Cortex of kidney (tissue), 1 donor: ENCODE results near the gene FAAP100.
"Not testable (repeated sequence)": the region's sequence is repeated elsewhere in the genome, so short reads cannot be mapped to it uniquely, and the experiment has no call there.

Source experiments
- DNase-seq: peaks from one replicate; lab custom pipeline; 2025; lab: John Stamatoyannopoulos, UW

FAAP100 gene

DNA sequence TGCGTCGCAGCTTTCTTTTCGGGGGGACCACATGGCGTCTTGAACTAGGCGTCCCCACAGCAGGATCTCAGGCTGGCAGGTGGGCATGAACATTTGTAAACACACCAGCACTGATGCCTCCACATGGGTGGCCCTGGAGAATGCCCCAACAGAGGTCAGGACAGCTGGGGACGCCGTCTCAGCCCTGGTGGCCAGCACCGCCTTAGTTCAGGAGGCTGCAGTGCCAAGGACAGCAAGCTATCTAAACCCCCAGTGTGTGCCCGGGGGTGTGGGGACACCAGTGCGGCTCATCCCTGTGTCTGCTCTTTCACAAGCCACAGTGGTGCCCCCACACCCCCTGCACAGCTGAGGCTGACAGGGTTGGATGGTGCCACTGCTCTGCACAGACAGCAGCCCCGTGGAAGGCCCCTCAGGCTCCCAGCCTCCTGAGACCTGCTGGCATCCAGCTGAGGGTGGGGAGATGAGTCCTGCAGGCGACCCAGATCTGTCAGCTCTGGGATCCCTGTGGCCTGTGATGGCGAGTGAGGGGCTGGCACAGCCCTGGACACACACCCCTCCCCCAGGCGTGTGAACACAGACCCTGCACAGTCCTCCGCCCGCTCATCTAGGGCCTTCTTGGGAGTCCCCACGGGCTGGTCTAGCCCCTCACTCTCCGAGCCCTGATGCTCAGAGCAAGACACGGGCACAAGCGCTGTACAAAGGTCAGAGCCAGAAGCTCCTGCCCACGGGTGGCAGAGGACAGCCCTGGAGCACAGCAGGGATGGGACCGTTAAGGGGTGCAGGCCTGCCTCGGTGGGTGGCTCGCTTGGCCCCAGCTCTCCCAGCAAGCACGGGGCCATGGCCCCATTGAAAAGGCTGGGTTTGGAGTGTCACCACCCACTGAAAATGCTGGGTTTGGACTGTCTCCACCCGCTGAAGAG lies 13.2 kb downstream of the FAAP100 start:
- DNase-seq: no peak

DNA sequence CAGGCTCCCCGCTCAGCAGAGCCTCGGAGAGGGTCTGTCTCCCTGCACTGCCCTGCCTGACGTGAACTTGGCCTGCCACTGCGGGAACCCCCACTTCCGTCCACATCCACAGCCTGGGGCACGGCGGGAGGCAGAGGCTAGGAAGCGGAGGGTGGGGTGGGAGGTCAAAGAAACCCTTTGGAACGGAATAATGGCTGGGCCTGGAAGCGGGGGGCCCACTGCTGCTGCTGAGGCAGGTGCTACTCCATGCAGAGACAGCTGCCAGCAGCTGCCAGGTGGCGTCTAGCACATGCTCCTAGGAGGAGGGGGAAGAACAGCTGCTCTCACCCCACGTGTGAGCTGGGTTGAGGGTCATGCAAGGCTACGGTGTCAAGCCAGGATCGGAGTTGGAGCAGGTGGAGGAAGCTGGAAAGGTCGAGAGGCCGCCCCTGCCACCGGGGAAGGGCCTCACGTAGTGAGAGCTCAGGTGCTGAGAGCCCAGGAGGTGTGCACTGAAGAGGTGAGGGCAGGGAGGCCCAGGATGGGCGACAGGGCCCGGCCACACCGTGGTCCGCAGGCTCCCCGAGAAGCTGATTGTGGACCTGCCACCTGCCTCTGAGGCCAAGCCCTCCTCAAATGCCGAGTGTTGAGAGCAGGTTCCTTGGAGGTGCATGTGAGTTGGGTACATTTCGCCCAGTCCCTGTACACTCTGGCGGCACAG lies 14.1 kb downstream of the FAAP100 start:
- DNase-seq: no peak

DNA sequence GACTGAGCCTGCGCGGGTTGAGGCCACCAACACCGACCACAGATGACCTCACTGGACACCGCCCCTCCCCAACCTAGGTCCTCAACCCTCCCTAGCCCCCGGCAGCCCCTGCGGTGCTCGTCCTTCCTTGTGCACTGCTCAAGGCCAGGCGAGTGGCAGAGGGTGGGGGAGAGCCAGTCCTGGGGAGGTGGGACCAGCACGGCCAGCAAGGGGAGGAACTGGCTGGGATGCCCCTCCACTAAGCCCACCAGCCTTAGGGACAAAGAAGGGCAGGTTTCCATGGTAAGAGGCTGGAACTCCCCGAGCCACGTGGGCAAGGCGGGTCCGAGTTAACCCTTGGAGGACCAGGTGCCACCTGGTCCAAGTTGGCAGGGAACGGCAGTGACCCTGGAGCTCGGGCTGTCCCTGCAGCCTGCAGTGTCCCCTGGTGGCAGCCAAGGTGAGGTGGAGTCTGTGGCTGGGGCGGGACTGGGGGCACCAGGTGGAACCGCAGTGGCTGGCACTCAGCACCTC lies 14.8 kb downstream of the FAAP100 start:
- no peak for DNase-seq

DNA sequence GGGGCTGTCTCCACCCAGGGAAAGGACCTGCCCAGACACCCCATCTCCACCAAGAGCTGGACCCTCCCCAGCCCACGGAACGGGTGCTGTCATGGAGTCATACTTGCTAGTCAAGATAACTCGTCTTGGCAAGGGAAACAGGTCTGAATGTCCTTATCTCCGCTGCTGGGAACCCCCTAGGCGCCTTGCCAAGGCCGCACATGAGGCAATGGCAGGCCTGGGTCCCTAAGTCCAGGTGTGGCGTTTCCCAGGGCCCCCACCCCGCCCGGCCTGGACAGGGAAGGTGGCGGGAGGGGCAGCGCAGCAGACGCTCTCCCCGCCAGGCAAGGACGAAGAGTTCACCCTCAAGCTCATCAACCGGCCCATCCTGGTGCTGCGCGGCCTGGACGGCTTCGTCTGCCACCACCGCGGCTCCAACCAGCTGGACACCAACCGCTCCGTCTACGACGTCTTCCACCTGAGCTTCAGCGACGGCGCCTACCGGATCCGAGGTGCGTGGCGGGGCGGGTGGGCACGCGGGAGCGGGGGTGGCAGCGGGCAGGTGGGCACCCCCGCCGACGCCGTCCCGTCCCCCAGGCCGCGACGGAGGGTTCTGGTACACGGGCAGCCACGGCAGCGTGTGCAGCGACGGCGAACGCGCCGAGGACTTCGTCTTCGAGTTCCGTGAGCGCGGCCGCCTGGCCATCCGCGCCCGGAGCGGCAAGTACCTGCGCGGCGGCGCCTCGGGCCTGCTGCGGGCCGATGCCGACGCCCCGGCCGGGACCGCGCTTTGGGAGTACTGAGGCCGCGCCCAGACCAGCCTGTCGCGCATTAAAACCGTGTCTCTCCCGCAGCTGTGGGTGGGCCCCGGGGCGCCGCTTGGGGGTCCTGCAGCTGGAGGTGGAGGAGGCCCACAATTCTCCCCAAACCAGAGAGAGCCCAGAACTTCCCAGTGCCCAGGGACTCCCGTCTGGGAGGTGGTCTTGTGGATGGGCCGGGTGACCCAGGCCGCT lies 15.6 kb downstream of the FAAP100 start:
- DNase-seq: no peak

DNA sequence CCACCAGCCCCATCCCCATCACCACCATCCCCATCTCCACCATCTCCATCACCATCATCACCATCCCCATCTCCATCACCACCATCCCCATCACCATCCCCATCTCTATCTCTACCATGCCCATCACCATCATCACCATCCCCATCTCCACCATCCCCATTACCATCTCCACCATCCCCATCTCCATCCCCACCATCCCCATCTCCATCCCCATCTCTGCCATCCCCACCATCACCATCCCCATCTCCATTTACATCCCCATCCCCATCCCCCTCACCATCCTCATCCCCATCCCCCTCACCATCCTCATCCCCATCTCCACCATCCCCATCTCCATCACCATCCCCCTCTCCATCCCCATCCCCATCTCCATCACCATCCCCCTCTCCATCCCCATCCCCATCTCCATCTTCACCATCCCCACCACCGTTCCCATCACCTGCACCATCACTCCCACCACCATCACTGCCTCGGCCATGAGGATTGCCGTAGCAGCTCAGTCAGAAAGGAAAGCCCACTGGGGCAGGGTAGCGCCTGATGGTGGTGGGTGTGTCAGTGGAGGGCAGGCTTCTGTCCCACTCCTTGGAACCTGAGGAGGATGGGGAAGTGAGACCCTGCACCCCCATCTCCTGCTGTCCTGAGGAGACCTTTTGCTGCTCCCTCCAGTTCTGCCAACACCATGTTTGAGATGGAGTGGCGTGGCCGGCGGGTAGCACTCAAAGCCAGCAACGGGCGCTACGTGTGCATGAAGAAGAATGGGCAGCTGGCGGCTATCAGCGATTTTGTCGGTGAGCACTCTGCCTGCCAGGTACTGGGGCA lies 16.5 kb downstream of the FAAP100 start:
- no peak for DNase-seq

DNA sequence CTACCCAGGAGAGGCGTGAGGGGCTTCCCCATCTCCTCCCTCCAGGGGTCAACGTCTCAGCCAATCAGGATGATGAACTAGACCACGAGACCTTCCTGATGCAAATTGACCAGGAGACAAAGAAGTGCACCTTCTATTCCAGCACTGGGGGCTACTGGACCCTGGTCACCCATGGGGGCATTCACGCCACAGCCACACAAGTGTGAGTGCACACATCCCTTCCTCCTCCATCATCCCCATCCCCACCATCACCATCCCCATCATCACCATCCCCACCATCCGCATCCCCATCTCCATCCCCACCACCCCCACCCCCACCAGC lies 17.2 kb downstream of the FAAP100 start:
- DNase-seq: no peak

DNA sequence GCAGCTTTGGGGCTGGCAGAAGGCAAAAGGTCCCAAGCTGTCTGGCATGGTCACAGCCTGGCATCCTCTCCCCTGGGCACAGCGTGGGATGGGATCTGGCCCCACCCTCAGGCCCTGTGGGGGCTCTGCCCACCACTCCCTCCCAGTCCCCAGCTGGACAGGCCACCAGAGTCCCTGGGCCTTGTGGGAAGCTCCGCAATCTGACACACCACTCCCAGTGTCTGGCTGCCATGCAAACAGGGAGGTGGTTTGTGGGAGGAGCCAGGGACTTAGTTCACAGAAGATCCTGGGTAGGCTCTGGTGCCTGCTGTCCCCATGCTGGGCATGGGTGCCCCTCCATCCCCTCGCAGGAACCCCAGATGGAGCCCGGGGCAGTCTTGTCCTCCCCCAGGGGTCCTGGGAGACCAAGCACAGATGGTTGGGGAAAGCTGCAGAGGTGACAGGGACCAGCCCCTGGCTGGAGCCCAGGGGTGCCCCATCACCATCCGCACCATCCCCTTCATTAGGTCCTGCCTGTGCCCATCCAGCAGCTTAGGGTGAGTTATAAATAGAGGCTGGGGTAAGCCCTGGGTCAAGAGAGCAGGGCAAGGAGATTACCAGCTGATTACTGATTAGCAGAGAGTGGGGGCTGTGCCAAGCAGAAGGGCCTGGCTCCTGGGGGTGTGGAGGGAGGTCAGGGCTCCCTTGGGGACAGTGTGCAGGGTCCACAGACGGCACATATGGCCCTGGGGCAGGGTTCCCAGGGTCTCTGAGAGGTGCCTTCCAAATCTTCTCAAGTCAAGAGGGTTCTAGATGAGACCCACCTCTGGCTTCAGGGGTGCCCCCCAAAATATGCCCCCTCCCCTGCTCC lies 17.8 kb downstream of the FAAP100 start:
- no peak for DNase-seq

DNA sequence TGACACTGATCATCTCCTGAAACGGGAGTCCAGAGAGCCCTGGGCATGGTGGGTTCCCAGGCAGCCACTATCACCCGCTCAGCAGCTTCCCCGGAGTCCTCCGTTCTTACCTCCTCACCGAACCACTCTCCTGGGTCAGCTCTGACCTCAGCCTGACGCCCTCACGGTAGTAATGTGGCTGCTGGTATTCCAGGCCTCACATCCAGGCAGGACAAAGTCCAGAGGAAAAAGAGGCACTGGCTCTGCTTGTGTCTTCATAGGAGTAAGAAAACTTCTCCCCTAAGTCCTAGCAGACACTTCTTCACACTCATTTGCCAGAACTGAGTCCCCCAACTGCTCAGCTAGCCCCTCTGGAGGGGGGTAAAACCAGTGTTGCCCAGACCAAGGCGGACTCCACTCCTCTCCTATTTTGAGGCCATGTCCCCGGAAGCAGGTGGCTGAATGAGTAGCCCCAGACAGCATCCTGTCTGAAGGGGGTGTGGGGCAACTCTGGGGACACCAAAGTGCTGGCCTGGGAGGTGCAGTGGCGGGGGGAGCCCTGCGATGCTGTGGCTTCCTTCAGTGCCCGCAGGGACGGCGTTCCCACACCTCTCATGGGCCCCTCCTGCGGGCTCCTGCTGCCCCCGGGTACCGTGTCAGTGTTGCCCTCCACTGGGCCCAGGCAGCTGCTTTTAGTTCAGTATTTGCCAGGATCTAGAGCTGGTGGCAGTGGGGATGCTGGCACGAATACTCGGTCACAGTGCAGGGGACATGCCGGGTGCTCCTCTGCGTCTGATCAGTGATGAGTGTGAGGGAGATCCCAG lies 18.6 kb downstream of the FAAP100 start:
- DNase-seq: no peak

DNA sequence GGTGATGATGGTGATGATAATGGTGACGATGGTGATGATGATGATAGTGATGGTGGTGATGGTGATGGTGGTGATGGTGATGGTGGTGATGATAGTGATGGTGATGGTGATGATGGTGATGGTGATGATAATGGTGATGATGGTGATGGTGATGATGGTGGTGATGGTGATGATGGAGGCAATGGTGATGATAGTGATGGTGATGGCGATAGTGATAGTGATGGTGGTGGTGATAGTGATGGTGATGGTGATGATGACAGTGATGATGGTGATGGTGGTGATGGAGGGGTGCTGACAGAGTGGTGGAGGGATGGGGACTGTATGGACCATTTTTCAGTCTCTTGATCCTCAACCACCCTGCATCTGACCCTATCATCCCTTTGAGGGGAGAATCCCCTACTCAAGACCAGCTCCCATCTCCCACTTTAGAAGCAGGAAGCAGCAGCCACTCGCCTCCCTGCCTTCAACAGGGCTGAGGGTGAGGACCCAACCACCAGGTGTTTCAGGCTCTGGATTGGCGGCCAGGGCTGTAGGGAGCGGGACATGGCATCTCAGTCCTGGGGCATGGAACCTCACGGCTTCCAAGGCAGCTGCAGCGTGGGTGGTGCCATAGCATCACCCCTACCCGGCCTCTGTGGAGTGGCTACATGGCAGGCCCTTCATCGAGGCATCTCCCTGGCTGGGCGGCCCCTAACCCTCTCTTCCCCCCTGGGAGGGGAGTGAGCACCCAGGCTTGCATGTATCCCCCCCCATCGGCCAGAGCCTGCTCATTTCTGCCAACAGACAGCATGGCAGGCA lies 19.5 kb downstream of the FAAP100 start:
- DNase-seq: no peak

DNA sequence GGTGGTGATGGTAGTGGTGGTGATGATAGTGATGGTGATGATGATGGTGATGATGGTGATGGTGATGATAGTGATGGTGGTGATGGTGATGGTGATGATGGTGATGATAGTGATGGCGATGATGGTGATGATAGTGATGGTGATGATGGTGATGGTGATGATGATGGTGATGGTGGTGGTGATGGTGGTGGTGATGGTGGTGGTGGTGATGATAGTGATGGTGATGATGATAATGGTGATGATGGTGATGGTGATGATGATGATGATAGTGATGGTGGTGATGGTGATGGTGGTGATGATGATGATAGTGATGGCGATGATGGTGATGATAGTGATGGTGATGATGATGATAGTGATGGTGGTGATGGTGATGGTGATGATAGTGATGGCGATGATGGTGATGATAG lies 20.2 kb downstream of the FAAP100 start:
- DNase-seq: not testable (repeated sequence)

DNA sequence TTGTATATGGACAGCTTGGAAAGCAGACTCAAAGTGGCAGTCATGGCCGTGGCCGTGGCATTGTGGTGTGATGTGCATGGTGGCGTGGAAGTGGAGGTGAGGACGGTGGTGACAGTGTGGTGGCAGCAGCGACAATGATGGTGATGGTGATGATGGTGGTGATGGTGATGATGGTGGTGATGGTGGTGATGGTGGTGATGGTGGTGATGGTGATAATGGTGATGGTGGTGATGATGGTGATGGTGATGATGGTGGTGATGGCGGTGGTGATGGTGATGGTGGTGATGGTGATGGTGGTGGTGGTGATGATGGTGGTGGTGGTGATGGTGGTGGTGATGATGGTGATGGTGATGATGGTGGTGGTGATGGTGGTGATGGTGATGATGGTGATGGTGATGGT lies 21.1 kb downstream of the FAAP100 start:
- not testable (repeated sequence) for DNase-seq

DNA sequence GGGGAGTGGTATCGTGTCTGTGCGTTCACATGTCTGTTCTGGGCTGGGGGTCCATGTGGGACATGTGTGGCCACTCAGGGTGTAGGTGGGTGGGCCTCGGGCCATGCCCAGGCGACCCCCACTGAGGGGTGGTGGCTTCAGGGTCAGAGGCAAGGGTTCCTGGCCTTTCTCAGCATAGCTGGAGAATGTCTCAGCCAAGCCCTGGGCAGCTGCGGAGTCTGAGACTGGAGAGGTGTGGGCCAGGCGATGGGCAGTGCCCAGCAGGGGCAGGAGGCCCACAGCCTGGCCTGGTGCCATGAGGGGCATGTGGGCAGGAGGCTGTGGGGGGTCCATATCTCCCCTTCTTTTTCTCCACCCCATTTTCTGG lies 22.7 kb downstream of the FAAP100 start:
- no peak for DNase-seq

DNA sequence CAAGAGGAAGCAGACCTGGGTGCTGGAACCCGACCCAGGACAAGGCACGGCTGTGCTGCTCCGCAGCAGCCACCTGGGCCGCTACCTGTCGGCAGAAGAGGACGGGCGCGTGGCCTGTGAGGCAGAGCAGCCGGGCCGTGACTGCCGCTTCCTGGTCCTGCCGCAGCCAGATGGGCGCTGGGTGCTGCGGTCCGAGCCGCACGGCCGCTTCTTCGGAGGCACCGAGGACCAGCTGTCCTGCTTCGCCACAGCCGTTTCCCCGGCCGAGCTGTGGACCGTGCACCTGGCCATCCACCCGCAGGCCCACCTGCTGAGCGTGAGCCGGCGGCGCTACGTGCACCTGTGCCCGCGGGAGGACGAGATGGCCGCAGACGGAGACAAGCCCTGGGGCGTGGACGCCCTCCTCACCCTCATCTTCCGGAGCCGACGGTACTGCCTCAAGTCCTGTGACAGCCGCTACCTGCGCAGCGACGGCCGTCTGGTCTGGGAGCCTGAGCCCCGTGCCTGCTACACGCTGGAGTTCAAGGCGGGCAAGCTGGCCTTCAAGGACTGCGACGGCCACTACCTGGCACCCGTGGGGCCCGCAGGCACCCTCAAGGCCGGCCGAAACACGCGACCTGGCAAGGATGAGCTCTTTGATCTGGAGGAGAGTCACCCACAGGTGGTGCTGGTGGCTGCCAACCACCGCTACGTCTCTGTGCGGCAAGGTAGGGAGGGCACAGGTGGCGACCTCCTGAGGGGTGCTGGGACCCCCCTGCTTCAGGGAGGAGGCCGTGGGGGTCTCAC lies 23.3 kb downstream of the FAAP100 start:
- no peak for DNase-seq

DNA sequence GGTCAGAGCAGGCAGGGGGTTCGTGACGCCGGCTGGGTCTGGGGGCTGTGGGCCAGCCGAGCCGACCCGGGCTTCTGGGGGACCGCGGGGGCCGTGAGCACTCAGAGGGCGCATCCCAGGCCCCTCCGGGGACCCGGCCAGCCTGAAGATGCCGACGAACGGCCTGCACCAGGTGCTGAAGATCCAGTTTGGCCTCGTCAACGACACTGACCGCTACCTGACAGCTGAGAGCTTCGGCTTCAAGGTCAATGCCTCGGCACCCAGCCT lies 23.8 kb downstream of the FAAP100 start:
- no peak for DNase-seq

DNA sequence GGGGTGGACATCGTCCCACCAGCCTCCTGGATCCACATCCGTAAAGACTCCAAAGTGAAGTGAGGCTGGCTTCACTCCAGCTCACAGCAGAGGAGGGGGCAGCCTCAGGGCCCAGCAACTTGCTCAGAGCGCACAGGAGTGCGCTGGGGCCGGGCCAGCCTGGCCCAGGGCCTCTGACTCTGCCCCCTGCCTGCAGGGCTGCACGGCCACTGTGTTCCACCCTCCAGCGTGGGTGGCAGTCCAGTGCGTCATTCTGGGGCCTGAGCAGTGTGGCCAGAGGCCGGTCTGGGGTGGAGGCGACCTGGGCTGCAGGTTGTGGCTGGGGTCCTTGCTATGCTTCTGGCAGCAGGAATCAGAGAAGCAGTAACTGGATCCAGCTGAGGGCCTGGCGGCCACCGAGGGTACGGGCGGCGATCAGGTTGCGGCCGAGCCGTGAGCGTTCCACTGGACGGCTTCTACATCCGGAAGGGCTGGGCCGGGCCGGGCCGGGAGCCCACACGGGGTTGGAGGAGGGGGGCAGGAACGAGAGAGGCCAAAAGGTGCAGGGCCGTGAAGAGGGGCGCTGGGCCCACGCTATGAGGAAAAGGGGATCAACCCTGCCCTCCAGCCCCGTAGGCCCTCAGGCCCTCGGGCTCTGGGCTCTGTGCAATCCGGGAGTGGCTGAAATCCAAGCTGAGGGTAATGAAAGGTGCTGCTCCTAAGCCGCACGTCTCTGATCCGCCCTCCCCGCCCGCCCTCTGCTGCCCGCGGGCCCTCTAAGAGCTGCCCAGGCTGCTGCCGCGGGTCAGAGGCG lies 24.4 kb downstream of the FAAP100 start, which contains the start of gene FSCN2:
Gene FSCN2, plus strand, starts transcription at position 787 of the 793 bp plus-strand sequence. CDS start 155 bp downstream, outside the sequence.
- no peak for DNase-seq

DNA sequence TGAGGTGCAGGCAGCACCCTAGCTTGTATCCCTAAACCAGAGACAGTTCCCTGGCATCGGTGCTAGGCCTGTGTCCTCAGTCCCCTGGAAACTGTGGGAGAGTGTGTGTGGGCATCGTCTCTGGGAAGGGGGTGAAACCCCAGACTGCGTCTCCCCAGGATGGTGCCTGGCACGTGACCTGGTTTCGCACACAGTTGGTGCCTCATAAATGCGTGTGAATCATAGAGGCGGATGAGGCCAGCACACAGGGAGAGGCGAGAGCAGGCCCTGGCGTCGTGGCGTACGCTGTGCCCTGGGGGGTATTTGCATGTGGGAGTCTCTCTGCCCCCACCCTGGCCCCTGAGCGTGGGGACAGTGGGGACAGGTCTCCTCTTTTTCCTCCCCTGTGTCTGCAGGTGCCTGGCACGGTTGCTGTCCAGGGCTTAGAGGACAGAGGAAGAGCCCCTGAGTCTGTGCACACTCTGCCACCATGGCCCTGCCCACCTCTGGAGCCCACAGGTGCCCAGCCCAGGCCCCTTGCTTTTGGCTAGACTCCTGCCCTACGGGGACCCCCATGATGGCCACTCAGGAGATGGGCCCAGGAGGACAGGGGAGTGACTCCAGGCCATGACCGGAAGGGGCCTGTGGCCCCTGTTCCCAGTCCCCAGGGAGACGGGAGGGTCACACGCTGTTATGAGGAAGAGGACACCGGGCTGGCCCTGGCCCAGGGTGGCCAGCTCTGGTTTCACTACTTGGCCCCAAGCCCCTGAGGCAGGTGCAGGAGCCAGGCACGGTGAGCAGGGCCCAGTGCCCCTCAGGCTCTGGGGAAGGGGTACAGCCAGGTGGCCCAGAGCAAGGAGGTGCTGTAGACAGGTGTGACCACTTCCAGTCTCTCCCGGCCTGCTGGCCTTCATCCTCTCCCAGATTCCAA lies 25.2 kb downstream of the FAAP100 start:
- DNase-seq: no peak
